ENCODE data around the gene MRPL19. TPM values are rescaled to one million over a fixed set of nuclear protein-coding genes. Genes with fewer than 3 reads are reported as not detected.
"Not testable (repeated sequence)": the region's sequence is repeated elsewhere in the genome, so short reads cannot be mapped to it uniquely, and the experiment has no call there.

MRPL19 gene
- total RNA-seq, 1 donor from 2014 or later = 60.1 TPM

DNA sequence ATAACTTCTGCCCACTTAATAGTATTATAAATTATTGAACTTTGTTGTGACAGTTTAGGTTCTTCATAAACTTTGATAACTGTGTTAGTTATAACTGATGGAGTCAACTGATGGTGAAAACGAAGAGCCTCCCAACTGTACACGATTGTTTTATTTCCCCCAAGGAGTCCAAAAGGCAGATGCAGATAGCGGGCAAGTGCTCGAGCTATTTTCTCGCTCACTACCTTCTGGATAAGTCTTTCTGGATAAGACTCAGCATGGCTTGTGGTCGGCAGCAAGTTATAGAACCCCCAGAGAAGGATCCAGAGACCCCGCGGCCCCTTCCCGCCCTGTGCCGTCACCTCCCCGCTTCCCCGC, 63.6 kb downstream of the MRPL19 start:
- ATAC-seq (no peak), DNase-seq (no peak)
- intact Hi-C loops (cut with micrococcal nuclease) = no loop called here

DNA sequence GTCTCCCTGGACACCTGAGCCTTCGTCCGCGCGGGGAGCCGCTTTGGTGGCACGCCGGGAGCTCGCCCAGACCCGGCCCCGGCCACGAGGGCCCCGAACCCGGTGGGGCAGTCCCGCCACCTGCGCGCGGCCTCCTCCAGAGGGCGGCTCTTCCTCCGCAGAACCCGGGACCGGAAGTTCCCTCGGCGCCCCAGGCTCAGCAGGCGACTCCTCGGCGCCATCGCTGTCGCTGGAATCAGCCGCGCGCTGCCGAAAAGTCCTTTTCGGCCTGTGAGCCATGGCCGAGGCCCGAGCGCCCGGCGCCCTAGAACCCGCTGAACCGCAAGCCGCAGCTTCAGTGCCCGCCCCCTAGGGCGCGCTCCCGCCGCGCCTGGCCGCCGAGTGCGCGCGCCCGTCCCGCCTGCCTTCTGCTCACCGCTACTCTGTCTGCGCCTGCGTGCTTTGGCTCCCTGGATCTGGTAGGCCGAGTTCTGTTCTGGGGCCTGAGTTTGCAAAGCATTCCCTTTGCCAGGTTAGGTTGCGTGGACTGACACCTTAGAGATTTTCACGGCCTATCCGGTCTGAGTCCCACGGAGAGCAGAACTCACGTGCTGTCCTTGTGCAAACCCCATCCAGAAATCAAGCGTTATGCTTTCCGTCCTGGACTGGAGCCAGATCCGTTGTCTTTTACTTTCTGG, 64.1 kb downstream of the MRPL19 start, which contains the start of gene GCFC2:
Gene GCFC2 (minus strand): TSS at position 339 of the 677 bp plus-strand sequence. CDS start 60 bp downstream, at position 279.
- DNase-seq = peak; percentile 95
- peak; percentile 99 for ATAC-seq
- intact Hi-C loops (cut with micrococcal nuclease) = no loop called here

DNA sequence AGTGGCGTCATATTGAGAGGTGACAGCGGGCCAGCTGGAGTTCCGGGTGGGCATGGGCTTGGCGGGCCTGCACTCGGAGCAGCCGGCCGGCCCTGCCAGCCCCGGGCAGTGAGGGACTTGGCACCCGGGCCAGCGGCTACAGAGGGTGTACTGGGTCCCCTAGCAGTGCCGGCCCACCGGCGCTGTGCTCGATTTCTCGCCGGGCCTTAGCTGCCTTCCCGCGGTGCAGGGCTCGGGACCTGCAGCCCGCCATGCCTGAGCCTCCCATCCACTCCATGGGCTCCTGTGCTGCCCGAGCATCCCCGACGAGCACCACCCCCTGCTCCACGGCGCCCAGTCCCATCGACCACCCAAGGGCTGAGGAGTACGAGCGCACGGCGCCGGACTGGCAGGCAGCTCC, 65.0 kb downstream of the MRPL19 start:
- ATAC-seq; intact Hi-C loops (cut with micrococcal nuclease); DNase-seq: not testable (repeated sequence)

DNA sequence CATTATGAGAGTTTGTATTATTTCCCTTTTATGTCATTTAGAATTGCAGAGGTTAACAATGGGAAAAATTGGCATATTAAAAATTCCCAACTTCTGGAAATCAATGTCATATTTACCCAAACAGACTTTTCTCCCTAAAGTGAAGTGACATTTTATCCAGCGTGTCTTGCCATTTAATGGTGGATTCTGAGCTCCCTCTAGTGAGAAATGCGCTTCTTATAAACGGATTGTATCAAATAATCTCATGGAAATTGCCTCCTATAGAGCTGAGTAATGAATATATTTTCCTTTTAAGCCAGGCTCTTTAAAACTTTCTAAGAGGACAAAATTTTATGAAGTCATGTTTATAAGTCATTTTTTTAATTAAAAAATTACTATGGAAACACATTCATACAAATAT, 69.8 kb downstream of the MRPL19 start:
- intact Hi-C loops (cut with micrococcal nuclease) = no loop called here
- ATAC-seq = no peak
- no peak for DNase-seq

DNA sequence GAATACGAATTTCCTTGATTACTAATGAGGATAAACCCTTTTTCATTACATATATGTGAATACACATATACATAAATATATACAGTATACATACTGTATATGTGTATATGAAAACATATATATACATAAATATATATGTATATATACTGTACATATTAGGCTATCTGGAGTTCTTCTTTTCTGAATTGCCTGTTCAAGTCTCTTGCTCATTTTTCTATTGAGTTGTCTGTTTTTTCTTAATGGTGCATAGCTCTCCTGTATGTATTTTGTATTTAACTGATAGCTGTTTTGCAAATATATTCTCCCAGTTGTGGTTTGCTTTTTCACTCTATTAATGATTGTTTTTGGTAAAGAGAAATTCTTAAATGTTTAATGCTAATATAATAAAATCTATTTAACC, 73.0 kb downstream of the MRPL19 start:
- ATAC-seq (no peak), DNase-seq (no peak)
- intact Hi-C loops (cut with micrococcal nuclease) = no loop called here

DNA sequence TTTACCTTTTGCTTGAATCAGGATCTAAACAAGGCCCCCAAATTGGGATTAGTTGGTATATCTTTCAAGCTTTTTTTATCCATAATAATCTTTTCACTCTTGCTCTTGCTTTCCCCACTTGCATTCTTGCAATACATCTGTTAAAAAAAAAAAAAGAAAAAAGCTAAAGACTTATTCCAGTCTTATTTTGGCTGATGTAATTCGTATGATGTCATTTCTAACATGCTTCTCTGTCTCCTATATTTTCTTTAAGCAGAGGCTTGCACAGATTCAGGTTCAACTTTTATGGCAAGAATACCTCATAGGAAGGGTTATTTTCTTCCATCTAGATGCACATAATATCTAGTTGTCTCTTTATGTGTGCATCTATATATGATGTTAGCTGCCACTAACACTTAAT, 73.9 kb downstream of the MRPL19 start:
- intact Hi-C loops (cut with micrococcal nuclease) = no loop called here
- DNase-seq = no peak
- ATAC-seq = no peak

DNA sequence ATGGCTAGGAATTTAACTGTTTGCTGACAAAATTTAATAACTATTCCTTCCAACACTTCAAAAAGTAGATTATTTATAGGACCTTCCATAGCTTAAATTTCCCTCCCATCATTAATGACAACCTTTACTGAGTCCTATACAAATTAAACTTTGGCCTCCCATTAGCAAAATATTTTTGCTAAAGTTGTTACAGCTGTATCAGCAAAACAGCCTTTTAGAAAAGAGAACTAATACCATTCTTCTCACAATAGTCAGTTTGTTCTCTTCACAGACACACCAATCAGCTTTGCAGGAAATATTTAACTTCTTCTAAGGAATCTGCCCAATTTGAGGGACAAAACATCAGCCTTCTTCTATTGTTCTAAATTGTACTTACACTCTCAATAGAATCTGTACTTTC, 76.1 kb downstream of the MRPL19 start:
- DNase-seq = no peak
- ATAC-seq = no peak
- intact Hi-C loops (cut with micrococcal nuclease) = no loop called here

DNA sequence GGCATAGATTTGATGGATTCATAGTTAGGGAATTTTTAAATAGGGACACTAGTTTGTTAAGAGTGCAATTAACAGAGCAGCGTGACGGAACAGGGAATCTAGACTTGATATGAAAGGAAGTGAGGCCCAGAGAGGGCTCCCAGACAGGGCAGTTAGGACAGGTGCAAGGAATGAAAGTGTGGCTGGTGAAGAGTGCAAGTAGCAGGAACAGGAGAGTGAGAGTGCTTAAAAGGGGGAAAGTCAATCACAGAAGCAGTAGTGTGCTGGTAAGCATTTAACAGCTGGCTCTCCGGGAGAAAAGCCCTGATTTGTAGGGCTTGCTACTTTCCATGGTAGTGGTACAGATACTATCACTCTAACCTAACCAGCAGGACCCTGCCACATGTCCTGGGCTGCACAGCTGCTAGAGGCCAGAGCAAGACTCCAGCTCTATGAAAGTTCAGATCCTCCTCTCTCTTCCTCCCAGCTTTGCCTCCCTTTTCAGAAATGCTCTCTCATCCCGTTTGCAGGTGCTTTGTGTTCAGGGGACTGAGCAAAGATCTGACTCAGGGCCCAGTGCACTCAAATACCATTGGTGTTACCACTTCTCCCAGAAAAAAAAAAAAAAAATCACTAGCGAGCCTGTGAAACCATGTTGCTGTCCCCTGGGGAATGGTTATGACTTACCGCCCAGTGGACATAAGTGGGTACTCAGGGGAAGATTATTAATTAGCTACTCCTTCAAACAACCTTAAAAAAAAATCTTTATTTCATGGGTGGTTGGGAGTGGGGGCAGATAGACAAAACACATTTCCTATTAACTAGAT, 82.2 kb downstream of the MRPL19 start:
- DNase-seq = no peak
- intact Hi-C loops (cut with micrococcal nuclease) = no loop called here

DNA sequence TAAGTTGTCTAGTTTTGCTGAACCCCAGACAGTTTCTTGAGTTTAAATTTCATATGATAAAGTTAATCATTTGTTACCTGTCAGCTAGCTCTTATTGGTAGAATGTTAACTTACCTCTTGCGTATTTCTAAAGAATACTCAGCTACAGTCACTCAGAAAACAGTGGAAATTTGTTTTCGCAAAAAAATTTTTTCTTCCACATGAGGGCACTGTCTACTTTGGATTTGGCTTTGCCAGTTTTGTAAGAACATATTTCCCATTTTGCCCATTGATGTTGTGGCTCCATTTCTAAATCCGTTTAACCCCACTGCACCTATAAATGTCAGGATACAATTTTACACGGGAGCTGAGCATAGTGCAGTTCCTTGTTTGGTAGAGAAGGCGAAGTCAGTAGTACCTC, 83.3 kb downstream of the MRPL19 start:
- DNase-seq (no peak), ATAC-seq (no peak)
- intact Hi-C loops (cut with micrococcal nuclease) = no loop called here

More for the DNA sequence above, 82.2 kb downstream of the MRPL19 start:
- no peak for ATAC-seq

DNA sequence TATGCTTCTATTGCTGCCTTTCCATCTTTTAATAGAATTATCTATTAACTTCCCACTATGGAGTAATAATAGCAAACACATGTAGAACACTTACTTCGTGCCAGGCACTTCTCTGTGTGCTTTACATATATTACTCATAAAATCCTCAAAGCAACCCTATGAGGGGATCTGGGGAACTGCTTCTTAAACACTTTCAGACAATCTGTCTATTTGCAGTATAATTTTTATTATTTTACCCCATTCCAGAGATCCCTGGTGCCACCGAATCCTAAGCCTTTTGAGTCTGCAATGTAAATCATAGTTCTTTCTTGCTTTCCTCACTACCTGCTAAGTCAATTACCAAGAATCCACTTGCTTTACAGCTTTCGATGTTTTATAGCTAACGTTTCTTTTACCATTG, 89.7 kb downstream of the MRPL19 start:
- DNase-seq = no peak
- intact Hi-C loops (cut with micrococcal nuclease) = no loop called here
- ATAC-seq = no peak

DNA sequence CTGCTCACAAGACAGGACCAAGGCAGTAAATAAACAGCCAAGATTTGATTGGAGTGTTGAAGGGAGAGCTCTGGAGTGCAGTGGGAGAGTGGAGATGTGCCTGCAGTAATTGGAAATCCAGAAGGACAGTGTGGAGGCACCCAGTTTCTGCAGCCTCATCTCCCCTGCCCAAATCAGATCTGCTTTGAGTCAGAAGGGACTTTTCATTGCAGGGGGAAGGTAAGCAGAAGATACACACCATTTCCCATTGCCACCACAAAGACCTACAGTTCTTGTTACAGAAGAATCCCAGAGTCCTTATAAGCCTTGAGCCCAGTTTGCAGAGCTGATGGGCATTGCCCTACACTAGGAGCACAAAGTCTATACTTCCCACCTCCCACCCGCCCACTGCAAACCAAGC, 91.4 kb downstream of the MRPL19 start:
- ATAC-seq = no peak
- no peak for DNase-seq
- intact Hi-C loops (cut with micrococcal nuclease) = no loop called here

Other genes starting within 250 kb of the MRPL19 start
- gene EVA1A, start 85.8 kb upstream of the MRPL19 start, total RNA-seq = 0.94 TPM
- gene GCFC2, start 64.1 kb downstream of the MRPL19 start, total RNA-seq = 13.6 TPM

Data from left ventricle myocardium superior (tissue), 1 donor.